Neural cell (in vitro differentiated cells): ENCODE measurements around the gene C2orf74. TPM values are rescaled to one million over a fixed set of nuclear protein-coding genes. Genes with fewer than 3 reads are reported as not detected.

ENCODE experiments used
- H2AFZ ChIP-seq: fragments of 200-600, 300-800 bp; sonication (generic), shearing (Covaris generic); 2 replicates; pipeline ENCODE4 v1.6.0; 2014; ENCODE audit warnings: low read depth, mild to moderate bottlenecking, antibody characterized with exemption, low read length, moderate library complexity
- H3F3A ChIP-seq: fragments of 200-600 bp; shearing (Covaris generic); 2 replicates; pipeline ENCODE4 v1.6.1; 2016; ENCODE audit warnings: mild to moderate bottlenecking, moderate library complexity, mixed read lengths, antibody characterized with exemption, low read length; ENCODE audit not compliant: insufficient read depth, poor library complexity, severe bottlenecking
- H3K27ac ChIP-seq: fragments of 200-600, 300-800 bp; sonication (generic), shearing (Covaris generic); 2 replicates; pipeline ENCODE4 v1.5.1; 2014; ENCODE audit warnings: mild to moderate bottlenecking, low read length, moderate library complexity
- H3K27me3 ChIP-seq: fragments of 300-800, 200-600 bp; sonication (generic), shearing (Covaris generic); 2 replicates; pipeline ENCODE4 v1.6.0; 2014; ENCODE audit warnings: mild to moderate bottlenecking, low read depth, low read length, moderate library complexity; ENCODE audit not compliant: insufficient read depth
- H3K36me3 ChIP-seq: fragments of 300-800, 200-600 bp; sonication (generic), shearing (Covaris generic); 2 replicates; pipeline ENCODE4 v1.5.1; 2014; ENCODE audit warnings: mild to moderate bottlenecking, antibody characterized with exemption, low read length, moderate library complexity; ENCODE audit not compliant: insufficient read depth
- H3K4me2 ChIP-seq: fragments of 300-800, 200-600 bp; sonication (generic), shearing (Covaris generic); 2 replicates; pipeline ENCODE4 v1.6.0; 2014; ENCODE audit warnings: mild to moderate bottlenecking, low read length
- H3K4me3 ChIP-seq: fragments of 300-800, 200-600 bp; sonication (generic), shearing (Covaris generic); 2 replicates; pipeline ENCODE4 v1.5.1; 2014; ENCODE audit warnings: mild to moderate bottlenecking, low read length, moderate library complexity
- H3K79me2 ChIP-seq: fragments of 200-600 bp; shearing (Covaris generic); replicated peaks from 2 replicates; pipeline ENCODE4 v1.6.0; 2014; ENCODE audit warnings: mild to moderate bottlenecking, low read length, moderate library complexity; ENCODE audit not compliant: insufficient read depth
- H3K9ac ChIP-seq: fragments of 300-800, 200-600 bp; sonication (generic), shearing (Covaris generic); 2 replicates; pipeline ENCODE4 v1.6.1; 2016; ENCODE audit warnings: mild to moderate bottlenecking, low read length, mixed read lengths
- H3K9me2 ChIP-seq: fragments of 200-600 bp; shearing (Covaris generic); 2 replicates; pipeline ENCODE4 v1.6.1; 2016; ENCODE audit warnings: mild to moderate bottlenecking, low read length, mixed read lengths; ENCODE audit not compliant: insufficient read depth
- H3K9me3 ChIP-seq: fragments of 200-600, 300-800 bp; sonication (generic), shearing (Covaris generic); 2 replicates; pipeline ENCODE4 v1.6.1; 2016; ENCODE audit warnings: mild to moderate bottlenecking, mixed run types, low read length, moderate library complexity, mixed read lengths
- H4K20me1 ChIP-seq: fragments of 200-600 bp; shearing (Covaris generic); 2 replicates; pipeline ENCODE4 v1.6.1; 2016; ENCODE audit warnings: mild to moderate bottlenecking, mixed run types; ENCODE audit not compliant: insufficient read depth
- EP300 ChIP-seq: fragments of 450-650 bp; conservative IDR thresholded peaks from 2 replicates; pipeline ENCODE4 v1.6.1; 2014; ENCODE audit warnings: antibody characterized with exemption, mild to moderate bottlenecking, moderate library complexity; ENCODE audit not compliant: poor library complexity, severe bottlenecking
- EZH2 ChIP-seq: fragments of 200-600, 300-800 bp; shearing (Covaris generic), sonication (generic); IDR thresholded peaks from 2 replicates; pipeline ENCODE4 v1.6.1; 2014; ENCODE audit warnings: antibody characterized with exemption, low read length, borderline replicate concordance, mild to moderate bottlenecking; ENCODE audit not compliant: insufficient read depth, poor library complexity, severe bottlenecking
- MXI1 ChIP-seq: fragments of 450-650 bp; conservative IDR thresholded peaks from 2 replicates; pipeline ENCODE4 v1.6.1; 2014; ENCODE audit warnings: antibody characterized with exemption, mild to moderate bottlenecking; ENCODE audit not compliant: poor library complexity, severe bottlenecking
- POLR2AphosphoS5 ChIP-seq: IDR thresholded peaks from 2 replicates; pipeline ENCODE4 v1.6.1; 2012
- RAD21 ChIP-seq: fragments of 450-650 bp; conservative IDR thresholded peaks from 2 replicates; pipeline ENCODE4 v1.6.1; 2014; ENCODE audit warnings: antibody characterized with exemption, mild to moderate bottlenecking, moderate library complexity
- SMC3 ChIP-seq: fragments of 450-650 bp; conservative IDR thresholded peaks from 2 replicates; pipeline ENCODE4 v1.6.1; 2014; ENCODE audit warnings: antibody characterized with exemption, mild to moderate bottlenecking, moderate library complexity; ENCODE audit not compliant: poor library complexity
- TAF1 ChIP-seq: IDR thresholded peaks from 2 replicates; pipeline ENCODE4 v1.6.1; 2012; ENCODE audit warnings: low read depth
- polyA plus RNA-seq: library from polyadenylated mRNA; depleted of rRNA; stranded (reverse); fragments of >200 nt; gene quantifications from 2 replicates; pipeline ENCODE4 v1.2.3, GENCODE V29; 2014
- TF ChIP-seq, protein P1 (sequence below): IDR thresholded peaks from 2 replicates; pipeline ENCODE4 v1.6.1; 2012; ENCODE audit warnings: borderline replicate concordance
- TF ChIP-seq, protein P2 (sequence below): fragments of 450-650 bp; IDR thresholded peaks from 2 replicates; pipeline ENCODE4 v1.5.1; 2014; ENCODE audit warnings: antibody characterized with exemption, mild to moderate bottlenecking, moderate library complexity; ENCODE audit not compliant: poor library complexity, severe bottlenecking

Gene C2orf74
- polyA plus RNA-seq, 1 donor from 2014 or later, result 27.1 TPM

DNA sequence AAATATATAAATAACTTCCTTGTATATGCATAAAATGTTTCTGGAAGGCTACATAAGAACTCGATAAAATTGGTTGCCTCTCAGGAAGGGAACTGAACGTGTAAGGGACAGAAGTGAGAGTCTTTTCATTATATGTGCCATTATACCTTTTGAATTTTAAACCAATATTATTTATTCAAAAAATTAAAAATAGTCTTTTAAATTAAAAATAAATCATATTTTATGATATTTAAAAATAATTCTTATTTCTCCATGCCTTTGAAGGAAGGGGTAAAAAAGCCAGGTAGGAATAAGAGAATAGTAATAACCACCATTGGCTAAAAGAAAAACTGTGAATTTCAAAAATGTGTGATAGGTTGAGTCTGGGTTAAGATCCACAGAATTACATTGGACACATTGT, 45.7 kb upstream of the C2orf74 start:
- peaks cover 20% of the 10 kb centered on the region for H3K36me3 ChIP-seq
- TF ChIP-seq, protein P1, sequence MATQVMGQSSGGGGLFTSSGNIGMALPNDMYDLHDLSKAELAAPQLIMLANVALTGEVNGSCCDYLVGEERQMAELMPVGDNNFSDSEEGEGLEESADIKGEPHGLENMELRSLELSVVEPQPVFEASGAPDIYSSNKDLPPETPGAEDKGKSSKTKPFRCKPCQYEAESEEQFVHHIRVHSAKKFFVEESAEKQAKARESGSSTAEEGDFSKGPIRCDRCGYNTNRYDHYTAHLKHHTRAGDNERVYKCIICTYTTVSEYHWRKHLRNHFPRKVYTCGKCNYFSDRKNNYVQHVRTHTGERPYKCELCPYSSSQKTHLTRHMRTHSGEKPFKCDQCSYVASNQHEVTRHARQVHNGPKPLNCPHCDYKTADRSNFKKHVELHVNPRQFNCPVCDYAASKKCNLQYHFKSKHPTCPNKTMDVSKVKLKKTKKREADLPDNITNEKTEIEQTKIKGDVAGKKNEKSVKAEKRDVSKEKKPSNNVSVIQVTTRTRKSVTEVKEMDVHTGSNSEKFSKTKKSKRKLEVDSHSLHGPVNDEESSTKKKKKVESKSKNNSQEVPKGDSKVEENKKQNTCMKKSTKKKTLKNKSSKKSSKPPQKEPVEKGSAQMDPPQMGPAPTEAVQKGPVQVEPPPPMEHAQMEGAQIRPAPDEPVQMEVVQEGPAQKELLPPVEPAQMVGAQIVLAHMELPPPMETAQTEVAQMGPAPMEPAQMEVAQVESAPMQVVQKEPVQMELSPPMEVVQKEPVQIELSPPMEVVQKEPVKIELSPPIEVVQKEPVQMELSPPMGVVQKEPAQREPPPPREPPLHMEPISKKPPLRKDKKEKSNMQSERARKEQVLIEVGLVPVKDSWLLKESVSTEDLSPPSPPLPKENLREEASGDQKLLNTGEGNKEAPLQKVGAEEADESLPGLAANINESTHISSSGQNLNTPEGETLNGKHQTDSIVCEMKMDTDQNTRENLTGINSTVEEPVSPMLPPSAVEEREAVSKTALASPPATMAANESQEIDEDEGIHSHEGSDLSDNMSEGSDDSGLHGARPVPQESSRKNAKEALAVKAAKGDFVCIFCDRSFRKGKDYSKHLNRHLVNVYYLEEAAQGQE, result no peak
- TF ChIP-seq, protein P2, sequence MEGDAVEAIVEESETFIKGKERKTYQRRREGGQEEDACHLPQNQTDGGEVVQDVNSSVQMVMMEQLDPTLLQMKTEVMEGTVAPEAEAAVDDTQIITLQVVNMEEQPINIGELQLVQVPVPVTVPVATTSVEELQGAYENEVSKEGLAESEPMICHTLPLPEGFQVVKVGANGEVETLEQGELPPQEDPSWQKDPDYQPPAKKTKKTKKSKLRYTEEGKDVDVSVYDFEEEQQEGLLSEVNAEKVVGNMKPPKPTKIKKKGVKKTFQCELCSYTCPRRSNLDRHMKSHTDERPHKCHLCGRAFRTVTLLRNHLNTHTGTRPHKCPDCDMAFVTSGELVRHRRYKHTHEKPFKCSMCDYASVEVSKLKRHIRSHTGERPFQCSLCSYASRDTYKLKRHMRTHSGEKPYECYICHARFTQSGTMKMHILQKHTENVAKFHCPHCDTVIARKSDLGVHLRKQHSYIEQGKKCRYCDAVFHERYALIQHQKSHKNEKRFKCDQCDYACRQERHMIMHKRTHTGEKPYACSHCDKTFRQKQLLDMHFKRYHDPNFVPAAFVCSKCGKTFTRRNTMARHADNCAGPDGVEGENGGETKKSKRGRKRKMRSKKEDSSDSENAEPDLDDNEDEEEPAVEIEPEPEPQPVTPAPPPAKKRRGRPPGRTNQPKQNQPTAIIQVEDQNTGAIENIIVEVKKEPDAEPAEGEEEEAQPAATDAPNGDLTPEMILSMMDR, result no peak
- TF ChIP-seq TAF1, result no peak

DNA sequence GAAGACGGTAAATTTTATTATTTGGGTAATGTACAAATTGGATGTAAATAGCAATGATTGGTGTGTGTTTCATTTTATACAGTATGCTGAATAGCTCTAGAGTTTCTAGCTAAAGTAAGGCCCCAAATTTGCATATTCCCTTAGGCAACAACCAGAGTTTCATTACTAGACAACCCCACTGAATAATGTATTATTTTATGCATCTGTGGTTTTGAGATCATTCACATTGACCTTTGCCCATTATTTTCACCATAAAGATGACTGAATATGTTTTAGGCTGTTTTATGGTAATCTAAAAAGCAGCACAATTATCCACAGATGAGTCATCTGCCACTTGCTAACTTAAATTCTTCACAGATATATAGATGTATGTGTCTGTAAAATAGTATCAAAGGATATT, 44.5 kb upstream of the C2orf74 start:
- Histone ChIP-seq H2AFZ (no peak overlapping the region), H3K4me2 (no peak overlapping the region), H3K9me3 (peaks cover 8% of the 10 kb centered on the region), H3K79me2 (no peaks in the 10 kb centered on the region), H3K9ac (no peak overlapping the region), H3K36me3 (peaks cover 10% of the 10 kb centered on the region), H3K4me3 (no peak overlapping the region), H3F3A (no peaks in the 10 kb centered on the region), H3K27ac (no peak overlapping the region), H3K9me2 (no peaks in the 10 kb centered on the region), H4K20me1 (no peaks in the 10 kb centered on the region), H3K27me3 (no peaks in the 10 kb centered on the region)
- TF ChIP-seq EZH2, result no peak
- no peak for TF ChIP-seq TAF1
- TF ChIP-seq, protein P2, result no peak
- TF ChIP-seq MXI1, result no peak
- TF ChIP-seq, protein P1, result no peak
- no peak for TF ChIP-seq RAD21
- TF ChIP-seq EP300, result no peak
- no peak for TF ChIP-seq SMC3
- TF ChIP-seq POLR2AphosphoS5, result no peak

More for the DNA sequence above, 45.7 kb upstream of the C2orf74 start:
- H3K9ac ChIP-seq, result no peak overlapping the region
- no peaks in the 10 kb centered on the region for H3K79me2 ChIP-seq
- H2AFZ ChIP-seq, result no peak overlapping the region
- H3K9me3 ChIP-seq, result peaks cover 8% of the 10 kb centered on the region
- no peak overlapping the region for H3K4me3 ChIP-seq
- H3K27ac ChIP-seq, result no peak overlapping the region
- no peaks in the 10 kb centered on the region for H4K20me1 ChIP-seq
- H3F3A ChIP-seq, result no peaks in the 10 kb centered on the region
- H3K4me2 ChIP-seq, result no peak overlapping the region
- H3K9me2 ChIP-seq, result no peaks in the 10 kb centered on the region
- H3K27me3 ChIP-seq, result no peaks in the 10 kb centered on the region
